Measurements from ENCODE around the gene CGB1.
A peak's percentile ranks its signal among the peaks of the same experiment; 100 is the strongest.

The CGB1 gene

GRCh38 chr19:49014123-49014869 is 22.4 kb downstream of the CGB1 start:
- H3K4me3 ChIP-seq (ENCODE audit: low read depth, low read length) = no peak overlapping the region
- POLR2A ChIA-PET = interaction anchor here (1.0 to 2.7 kb wide), 5 partner anchors 14 to 56 kb away, joined by 3 to 19 read pairs (median 4); partner anchors contain the start of genes GYS1 and RUVBL2
- peaks cover 19 to 67% of the 10 kb centered on the region in 2 experiments; a peak in 2 of 3 replicates for H3K36me3 ChIP-seq (ENCODE audit: control insufficient read depth in 2 of 2, insufficient read depth in 1 of 2, low read length in 2 of 2)
- H3K4me1 ChIP-seq (ENCODE audit: control insufficient read depth, insufficient read depth, low read length) = peaks cover 5% of the 10 kb centered on the region
- H3K9me3 ChIP-seq (ENCODE audit: control insufficient read depth, insufficient read depth, low read depth, low read length) = no peaks in the 10 kb centered on the region
- CTCF ChIA-PET = interaction anchor here (0.7 to 9.4 kb wide), 7 partner anchors 15 to 83 kb away, joined by 3 to 133 read pairs (median 4); partner anchors contain the start of gene CGB7
- H3K27ac ChIP-seq (ENCODE audit: extremely low read depth, low read depth, low read length) = 0 out of 2 replicates have a peak overlapping the region, but pooled peaks have one; percentile 16
- TF ChIP-seq ZNF639 (tag by site-specific recombination; IDR thresholded peaks at IDR 0.05) (no peak), ZNF518A (tag by site-specific recombination; conservative IDR thresholded peaks at IDR 0.05; ENCODE audit: low read depth) (no peak), ZBTB21 (tag by site-specific recombination; IDR thresholded peaks at IDR 0.05) (peak; percentile 89), ZNF169 (tag by site-specific recombination; IDR thresholded peaks at IDR 0.05) (no peak), PRDM1 (tag by site-specific recombination; IDR thresholded peaks at IDR 0.05) (no peak), ZFP69B (tag by site-specific recombination; IDR thresholded peaks at IDR 0.05) (peak; percentile 64; the same call in 1 of the 2 replicates), ZNF398 (tag by site-specific recombination; IDR thresholded peaks at IDR 0.05) (peak; percentile 39), ATF2 (tag by site-specific recombination; IDR thresholded peaks at IDR 0.05; ENCODE audit: low read depth) (peak; percentile 75), ZNF202 (tag by site-specific recombination; IDR thresholded peaks at IDR 0.05; ENCODE audit: borderline replicate concordance) (no peak), KLF8 (tag by site-specific recombination; IDR thresholded peaks at IDR 0.05) (0 out of 2 replicates have a peak, but pooled peaks have one; percentile 10), EGR2 (tag by site-specific recombination; IDR thresholded peaks at IDR 0.05; ENCODE audit: low read depth) (0 out of 2 replicates have a peak, but pooled peaks have one; percentile 15), SP7 (tag by site-specific recombination; IDR thresholded peaks at IDR 0.05) (peak; percentile 61), CTCF (tag by site-specific recombination; IDR thresholded peaks at IDR 0.05) (no peak), PBX3 (CRISPR knock-in tag; IDR thresholded peaks at IDR 0.05) (no peak), INSM2 (tag by site-specific recombination; IDR thresholded peaks at IDR 0.05) (no peak), BCL11B (tag by site-specific recombination; IDR thresholded peaks at IDR 0.05; ENCODE audit: low read depth) (no peak), ZNF830 (tag by site-specific recombination; IDR thresholded peaks at IDR 0.05; ENCODE audit: low read depth) (no peak), ZNF292 (tag by site-specific recombination; IDR thresholded peaks at IDR 0.05; ENCODE audit: borderline replicate concordance, low read depth) (no peak)
